Measurements from ENCODE around the gene IGF2R.
"Not testable (repeated sequence)": the region's sequence is repeated elsewhere in the genome, so short reads cannot be mapped to it uniquely, and the experiment has no call there.

IGF2R gene

GRCh38 chr6:160106010-160106409 lies 137.1 kb downstream of the IGF2R start:
- no peak for TF ChIP-seq CTCF (conservative IDR thresholded peaks at IDR 0.05)

DNA sequence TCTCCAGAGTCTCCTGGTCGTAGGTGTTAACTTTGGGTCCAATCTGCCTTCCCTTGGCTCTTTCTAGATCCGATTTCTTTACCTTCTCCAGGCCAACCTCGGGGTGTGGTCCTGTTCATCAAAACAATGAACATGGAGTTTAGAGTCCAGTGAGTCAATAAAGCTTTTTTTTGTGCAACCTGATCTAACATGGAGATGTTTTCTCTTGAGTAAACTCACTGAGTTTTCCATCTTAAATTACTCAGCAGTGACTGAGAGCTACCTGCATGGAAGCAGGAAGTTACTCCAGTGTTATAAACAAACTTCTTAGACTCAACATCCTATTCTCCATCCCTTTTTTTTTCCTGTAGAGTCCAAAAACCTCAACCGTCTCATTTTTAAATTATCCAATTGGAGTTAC lies 137.8 kb downstream of the IGF2R start:
- H3K27ac ChIP-seq = no peak overlapping the region
- TF ChIP-seq CTCF (conservative IDR thresholded peaks at IDR 0.05) = no peak

More at GRCh38 chr6:160106010-160106409, 137.1 kb downstream of the IGF2R start:
- no peak overlapping the region for H3K27ac ChIP-seq

- TF ChIP-seq CTCF (conservative IDR thresholded peaks at IDR 0.05) = no peak
- no peak overlapping the region for H3K27ac ChIP-seq
Observed at GRCh38 chr6:160108077-160108476, 139.2 kb downstream of the IGF2R start.

GRCh38 chr6:160110586-160111123 lies 141.8 kb downstream of the IGF2R start:
- no peak overlapping the region for H3K27ac ChIP-seq
- TF ChIP-seq CTCF (conservative IDR thresholded peaks at IDR 0.05) = no peak

DNA sequence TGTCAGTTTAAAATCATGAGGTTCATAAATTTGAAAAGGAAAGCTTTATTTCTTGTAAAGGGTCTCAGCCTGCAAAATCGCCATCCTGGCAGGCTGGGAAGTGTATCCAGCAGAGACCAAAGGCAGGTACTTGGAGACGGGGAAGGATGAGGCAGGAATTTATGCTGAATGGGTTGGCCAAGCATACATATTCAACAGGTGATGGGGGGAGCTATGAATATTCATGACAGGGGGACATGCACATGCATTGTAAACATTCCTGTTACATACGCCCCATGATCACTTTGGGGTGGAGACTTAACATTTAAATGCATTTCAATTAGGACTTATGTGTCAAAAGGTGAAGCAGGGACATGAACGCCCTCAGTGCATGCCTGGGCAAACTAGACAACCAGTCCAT lies 142.9 kb downstream of the IGF2R start:
- no peak for TF ChIP-seq CTCF (conservative IDR thresholded peaks at IDR 0.05)
- H3K27ac ChIP-seq = no peak overlapping the region

- H3K27ac ChIP-seq = no peak overlapping the region
- no peak for TF ChIP-seq CTCF (conservative IDR thresholded peaks at IDR 0.05)
Observed at GRCh38 chr6:160112628-160113299, 143.9 kb downstream of the IGF2R start.

DNA sequence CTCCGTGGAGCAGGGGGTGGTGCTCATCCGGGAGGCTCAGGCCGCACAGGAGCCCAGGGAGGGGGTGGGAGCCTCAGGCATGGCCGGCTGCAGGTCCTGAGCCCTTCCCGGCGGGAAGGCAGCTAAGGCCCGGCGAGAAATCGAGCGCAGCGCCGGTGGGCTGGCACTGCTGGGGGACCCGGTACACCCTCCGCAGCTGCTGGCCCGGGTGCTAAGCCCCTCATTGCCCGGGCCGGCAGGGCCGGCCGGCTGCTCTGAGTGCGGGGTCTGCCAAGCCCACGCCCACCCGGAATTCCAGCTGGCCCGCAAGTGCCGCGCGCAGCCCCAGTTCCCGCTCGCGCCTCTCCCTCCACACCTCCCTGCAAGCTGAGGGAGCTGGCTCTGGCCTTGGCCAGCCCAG lies 145.7 kb downstream of the IGF2R start:
- not testable (repeated sequence) for H3K27ac ChIP-seq

DNA sequence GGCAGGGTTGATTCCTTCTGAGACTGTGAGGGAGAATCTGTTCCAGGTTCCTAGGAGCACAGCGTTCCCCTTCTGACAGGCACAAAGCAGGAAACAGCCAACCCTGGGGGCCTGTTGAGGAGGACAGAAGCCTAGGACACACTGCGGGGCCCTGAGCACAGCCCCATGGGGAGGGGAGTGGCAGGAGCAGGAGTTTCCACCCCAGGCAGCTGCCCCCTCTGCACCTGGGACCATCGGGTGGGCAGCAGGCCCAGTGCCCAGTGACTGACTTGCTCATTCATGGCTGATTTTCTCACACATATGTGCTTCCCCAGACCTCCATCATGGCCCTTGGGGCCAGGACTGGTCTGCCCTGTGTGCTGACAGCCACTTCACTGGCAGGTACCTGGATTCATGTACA lies 146.5 kb downstream of the IGF2R start:
- no peak for TF ChIP-seq CTCF (conservative IDR thresholded peaks at IDR 0.05)
- no peak overlapping the region for H3K27ac ChIP-seq
